NCI-H2029 (cell line): ENCODE measurements around the gene FOXL1.

ENCODE experiments used
- DNase-seq: peaks from one replicate; lab custom pipeline; 2025; lab: John Stamatoyannopoulos, UW

FOXL1 gene

DNA sequence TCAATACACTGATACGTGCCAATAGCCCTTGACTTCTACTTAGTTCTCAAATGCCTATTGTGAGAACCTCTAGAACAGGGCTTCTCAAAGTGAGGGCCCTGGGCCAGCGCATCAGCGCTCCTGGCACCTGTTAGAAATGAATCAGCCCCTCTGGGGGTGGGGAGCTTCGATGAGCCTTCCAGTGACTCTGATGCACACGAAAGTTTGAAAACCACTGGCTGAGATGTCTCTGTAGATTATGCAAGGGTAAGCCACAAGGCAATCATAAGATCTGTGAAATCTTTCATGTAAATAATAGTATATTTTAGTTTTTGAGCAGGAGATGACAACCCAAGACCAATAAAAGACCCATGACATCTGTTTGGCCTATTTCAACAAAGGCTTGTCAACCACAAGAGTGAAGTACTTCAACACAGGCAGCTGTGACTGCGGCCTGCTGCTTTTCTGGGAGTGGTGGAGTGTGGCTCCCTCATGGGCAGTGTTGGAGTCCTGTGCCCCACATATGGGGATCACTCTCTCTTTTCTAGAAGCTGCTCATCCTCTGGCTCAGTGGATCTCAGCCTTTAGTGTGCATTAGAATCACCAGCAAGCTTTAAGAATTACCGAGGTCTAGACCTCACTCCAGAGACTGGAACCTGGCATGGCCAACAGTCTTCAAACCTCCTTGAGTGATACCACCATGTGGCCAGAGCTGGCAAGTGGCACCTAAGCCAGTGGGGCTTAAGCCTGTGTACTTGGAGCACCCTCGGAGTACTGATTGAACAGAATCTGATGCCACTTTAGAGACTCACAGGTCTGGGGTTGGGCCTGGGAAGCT, 29.1 kb upstream of the FOXL1 start:
- DNase-seq: no peak

DNA sequence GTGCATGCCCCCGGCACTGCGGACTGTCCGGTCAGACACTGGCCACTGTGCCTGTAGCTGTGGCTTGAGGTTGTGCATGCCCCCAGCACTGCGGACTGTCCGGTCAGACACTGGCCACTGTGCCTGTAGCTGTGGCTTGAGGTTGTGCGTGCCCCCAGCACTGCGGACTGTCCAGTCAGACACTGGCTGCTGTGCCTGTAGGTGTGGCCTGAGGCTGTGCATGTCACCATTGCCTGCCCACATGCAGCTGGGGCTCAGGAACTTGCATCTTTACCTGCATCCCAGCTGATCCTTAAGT, 28.5 kb upstream of the FOXL1 start:
- DNase-seq: no peak

DNA sequence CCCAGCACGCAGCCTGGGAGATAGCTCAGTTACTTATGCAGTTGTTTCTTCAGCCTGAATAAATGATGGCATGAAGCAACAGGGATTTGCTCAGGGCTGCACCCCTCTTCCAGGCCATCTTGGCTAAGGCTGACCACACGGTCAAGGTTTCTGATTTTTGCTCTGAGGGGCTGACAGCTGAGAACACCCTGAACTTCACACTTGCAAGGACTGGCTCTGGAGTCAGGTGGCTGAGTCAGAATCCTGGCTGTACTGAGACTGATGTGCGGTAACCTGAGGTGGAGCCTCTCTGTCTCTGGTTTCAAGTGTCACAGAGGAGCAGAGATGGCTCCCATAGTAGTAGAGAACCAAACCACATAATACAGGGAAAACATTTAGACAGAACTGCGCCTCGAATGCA, 28.1 kb upstream of the FOXL1 start:
- DNase-seq: no peak

GRCh38 chr16:86553356-86553755, 25.0 kb upstream of the FOXL1 start:
- no peak for DNase-seq

- DNase-seq: no peak
Measured at GRCh38 chr16:86554599-86554916, 23.8 kb upstream of the FOXL1 start.

DNA sequence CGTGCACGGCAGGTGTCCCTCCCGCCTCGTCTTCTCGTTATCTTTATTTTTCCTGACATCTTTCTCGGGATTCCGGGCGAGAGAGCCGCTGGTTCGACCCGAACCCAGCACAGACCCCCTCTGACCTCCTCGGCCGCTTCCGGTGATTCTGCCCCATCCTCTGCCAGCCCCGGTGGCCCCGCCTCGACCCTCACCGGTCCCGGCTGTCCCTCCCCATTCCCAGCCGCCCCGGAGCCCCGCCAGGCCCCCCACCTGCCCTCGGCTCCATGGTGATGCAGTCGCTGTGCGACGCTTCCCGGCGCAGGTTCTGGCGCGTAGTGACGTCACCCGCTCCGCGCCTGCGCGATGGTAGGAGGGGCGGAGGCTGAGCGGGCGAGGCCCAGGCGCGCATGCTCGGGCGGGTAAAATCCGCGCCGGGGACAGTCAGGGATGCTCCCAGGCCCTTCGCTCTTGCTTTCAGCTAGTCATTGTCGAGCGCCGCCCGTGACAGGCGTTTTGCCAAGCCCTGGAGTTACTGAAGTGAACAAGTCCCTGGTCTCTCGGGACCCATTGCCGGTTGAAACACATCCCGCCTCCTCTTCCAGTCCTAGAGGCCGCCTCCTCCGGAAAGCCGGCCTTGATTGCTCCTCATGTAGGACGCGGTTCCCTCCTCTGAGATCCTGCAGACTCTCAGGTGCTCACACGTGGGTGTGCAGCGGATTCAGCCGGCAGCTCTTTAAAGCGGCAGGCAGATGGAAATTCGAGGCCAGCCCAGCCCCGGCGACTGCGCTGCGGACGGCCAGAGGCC, 23.2 kb upstream of the FOXL1 start, which contains the start of gene MTHFSD:
Gene MTHFSD (minus strand): TSS at position 319 of the 787 bp plus-strand sequence. CDS start 51 bp downstream, at position 268.
- peak; percentile 62 for DNase-seq

GRCh38 chr16:86555704-86556075, 22.7 kb upstream of the FOXL1 start:
- DNase-seq: no peak

DNA sequence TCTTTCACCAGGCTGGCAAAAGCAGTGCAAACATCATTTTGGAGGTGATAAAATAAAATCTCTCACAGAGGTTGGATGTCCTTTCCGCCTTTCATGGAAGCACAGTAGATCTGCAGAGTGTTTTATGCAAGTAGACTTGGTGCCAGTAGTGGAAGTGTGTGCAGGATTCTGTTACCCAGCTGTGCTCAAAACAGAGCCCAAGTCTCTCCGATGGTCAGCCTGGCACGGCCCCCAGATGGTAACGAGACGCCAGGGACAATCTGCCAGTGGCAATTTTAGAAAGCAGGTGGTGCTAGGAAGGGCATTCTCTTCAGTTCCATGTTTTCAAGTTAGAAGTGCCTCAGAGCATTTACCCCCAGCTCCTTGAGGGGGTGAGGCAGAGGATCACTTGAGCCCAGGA, 21.8 kb upstream of the FOXL1 start:
- DNase-seq: no peak

- no peak for DNase-seq
Measured at GRCh38 chr16:86557587-86557986, 20.8 kb upstream of the FOXL1 start.

DNA sequence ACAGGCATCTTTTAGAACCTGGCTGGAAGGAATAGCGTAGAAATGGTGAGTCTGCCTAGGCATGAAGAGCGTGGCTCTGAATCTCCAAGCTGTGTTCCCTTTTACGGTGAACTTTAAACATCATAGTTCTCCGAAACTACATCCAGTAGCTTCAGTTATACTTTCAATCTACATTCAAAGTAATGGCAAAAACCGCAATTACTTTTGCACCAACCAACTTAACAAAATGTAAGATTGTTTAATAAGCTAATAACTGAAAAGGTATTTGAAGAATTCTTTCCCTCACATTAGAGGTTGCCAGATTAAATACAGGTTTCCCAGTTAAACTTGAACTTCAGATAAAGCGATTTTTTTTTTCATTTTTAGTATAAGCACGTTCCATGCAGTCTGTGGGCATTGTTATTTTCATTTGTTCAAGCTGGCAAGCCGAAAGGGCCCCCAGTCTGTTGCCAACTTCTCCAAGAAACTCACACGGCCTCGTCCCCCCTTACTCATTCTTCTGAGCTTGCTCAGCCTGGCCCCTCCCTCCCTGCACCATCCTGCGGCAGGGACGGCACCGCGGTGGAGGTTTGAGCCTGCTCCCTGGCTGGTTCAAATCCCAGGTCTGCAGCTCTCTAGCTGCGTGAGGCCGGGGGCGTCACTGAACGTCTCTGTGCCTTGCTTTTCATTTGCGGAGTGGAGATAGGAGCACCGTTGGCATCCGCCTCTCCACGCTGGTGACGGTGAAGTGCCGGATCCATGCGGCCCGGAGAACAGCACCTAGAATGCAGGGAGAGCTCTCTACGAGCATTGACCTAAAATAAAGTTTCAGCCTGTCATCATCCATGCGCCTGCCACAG, 19.8 kb upstream of the FOXL1 start:
- DNase-seq: no peak

GRCh38 chr16:86559802-86560305, 18.5 kb upstream of the FOXL1 start:
- DNase-seq: no peak

GRCh38 chr16:86562356-86562755, 16.0 kb upstream of the FOXL1 start:
- DNase-seq: no peak

DNA sequence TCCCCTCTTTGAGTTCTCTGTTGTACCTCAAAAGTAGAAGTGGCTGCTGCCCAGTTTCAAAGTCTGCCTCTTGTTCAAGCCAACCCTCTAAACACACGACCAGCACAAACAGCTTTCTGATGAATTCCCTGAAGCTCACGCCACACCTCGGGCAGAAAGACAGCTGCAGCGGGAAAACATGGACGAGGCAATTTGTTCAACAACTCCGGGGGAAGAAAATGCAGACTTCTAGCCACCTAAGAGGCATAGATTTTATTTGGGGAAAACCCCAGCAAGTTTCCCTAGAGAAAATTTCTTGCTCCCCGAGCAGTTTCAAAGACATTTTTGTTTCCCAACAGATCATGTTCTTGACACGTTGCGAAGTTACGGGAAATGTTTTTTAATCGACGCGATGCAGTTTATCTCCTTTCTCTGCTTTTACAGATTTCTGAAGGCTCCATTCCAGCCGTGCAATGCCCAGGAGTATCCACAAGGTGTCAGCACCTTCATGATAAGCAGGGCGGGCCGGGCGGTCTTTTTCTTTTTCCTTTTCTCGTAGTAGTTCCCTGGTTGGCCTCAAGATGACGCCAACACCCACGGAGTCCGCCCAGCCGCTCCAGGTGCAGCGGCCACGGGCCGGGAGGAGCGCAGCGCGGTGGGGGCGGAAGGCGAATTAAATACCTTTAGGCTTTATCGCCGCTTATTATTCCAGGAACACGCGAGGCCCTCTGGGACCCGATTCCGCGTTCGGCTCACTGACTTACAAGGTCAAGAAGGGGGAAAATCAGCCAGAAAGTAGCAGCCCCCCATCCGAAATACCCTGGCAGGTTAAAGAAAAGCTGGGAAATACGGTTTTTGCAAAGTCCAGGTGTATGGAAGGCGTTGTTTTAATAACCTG, 14.6 kb upstream of the FOXL1 start:
- peak; percentile 14 for DNase-seq

GRCh38 chr16:86565181-86565631, 13.1 kb upstream of the FOXL1 start:
- DNase-seq: no peak

- DNase-seq: no peak
Measured at GRCh38 chr16:86565644-86566511, 12.5 kb upstream of the FOXL1 start.

GRCh38 chr16:86566601-86566965, 11.8 kb upstream of the FOXL1 start, which contains the start of gene FOXC2:
Gene FOXC2, plus strand, starts transcription at chr16:86566829. Its CDS starts 507 bp downstream, at chr16:86567336.
- DNase-seq: no peak

DNA sequence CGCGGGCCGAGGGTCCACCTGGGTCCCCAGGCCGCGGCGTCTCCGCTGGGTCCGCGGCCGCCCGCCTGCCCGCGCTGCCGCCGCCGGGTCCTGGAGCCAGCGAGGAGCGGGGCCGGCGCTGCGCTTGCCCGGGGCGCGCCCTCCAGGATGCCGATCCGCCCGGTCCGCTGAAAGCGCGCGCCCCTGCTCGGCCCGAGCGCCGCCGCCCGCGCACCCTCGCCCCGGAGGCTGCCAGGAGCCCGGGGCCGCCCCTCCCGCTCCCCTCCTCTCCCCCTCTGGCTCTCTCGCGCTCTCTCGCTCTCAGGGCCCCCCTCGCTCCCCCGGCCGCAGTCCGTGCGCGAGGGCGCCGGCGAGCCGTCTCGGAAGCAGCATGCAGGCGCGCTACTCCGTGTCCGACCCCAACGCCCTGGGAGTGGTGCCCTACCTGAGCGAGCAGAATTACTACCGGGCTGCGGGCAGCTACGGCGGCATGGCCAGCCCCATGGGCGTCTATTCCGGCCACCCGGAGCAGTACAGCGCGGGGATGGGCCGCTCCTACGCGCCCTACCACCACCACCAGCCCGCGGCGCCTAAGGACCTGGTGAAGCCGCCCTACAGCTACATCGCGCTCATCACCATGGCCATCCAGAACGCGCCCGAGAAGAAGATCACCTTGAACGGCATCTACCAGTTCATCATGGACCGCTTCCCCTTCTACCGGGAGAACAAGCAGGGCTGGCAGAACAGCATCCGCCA, 11.2 kb upstream of the FOXL1 start:
- no peak for DNase-seq

DNA sequence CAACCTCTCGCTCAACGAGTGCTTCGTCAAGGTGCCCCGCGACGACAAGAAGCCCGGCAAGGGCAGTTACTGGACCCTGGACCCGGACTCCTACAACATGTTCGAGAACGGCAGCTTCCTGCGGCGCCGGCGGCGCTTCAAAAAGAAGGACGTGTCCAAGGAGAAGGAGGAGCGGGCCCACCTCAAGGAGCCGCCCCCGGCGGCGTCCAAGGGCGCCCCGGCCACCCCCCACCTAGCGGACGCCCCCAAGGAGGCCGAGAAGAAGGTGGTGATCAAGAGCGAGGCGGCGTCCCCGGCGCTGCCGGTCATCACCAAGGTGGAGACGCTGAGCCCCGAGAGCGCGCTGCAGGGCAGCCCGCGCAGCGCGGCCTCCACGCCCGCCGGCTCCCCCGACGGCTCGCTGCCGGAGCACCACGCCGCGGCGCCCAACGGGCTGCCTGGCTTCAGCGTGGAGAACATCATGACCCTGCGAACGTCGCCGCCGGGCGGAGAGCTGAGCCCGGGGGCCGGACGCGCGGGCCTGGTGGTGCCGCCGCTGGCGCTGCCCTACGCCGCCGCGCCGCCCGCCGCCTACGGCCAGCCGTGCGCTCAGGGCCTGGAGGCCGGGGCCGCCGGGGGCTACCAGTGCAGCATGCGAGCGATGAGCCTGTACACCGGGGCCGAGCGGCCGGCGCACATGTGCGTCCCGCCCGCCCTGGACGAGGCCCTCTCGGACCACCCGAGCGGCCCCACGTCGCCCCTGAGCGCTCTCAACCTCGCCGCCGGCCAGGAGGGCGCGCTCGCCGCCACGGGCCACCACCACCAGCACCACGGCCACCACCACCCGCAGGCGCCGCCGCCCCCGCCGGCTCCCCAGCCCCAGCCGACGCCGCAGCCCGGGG, 10.4 kb upstream of the FOXL1 start:
- DNase-seq: no peak
